Measurements from ENCODE around the gene PTP4A2.

The PTP4A2 gene

GRCh38 chr1:31976401-31976800 is 38.2 kb upstream of the PTP4A2 start:
- Histone ChIP-seq H3K27ac (ENCODE audit: low read length) (no peak overlapping the region), H3K27me3 (ENCODE audit: control insufficient read depth, insufficient read depth, low read length) (no peaks in the 10 kb centered on the region), H3K4me1 (ENCODE audit: control insufficient read depth, insufficient read depth, low read length) (peaks cover 2% of the 10 kb centered on the region; the same call in 1 of the 2 replicates), H3K36me3 (ENCODE audit: control insufficient read depth, insufficient read depth, low read length) (no peaks in the 10 kb centered on the region), H3K9me3 (ENCODE audit: control insufficient read depth, insufficient read depth, low read length) (no peaks in the 10 kb centered on the region), H3K4me3 (ENCODE audit: low read length) (no peak overlapping the region)
- WGBS (ENCODE audit: insufficient coverage, insufficient read length): no CpG with 5 or more reads among the region's 1 CpG
- no peak for DNase-seq (ENCODE audit: low read depth, low spot score)

- Histone ChIP-seq H3K4me1 (ENCODE audit: control insufficient read depth, insufficient read depth, low read length) (no peaks in the 10 kb centered on the region), H3K9me3 (ENCODE audit: control insufficient read depth, insufficient read depth, low read length) (no peaks in the 10 kb centered on the region), H3K27ac (ENCODE audit: low read length) (no peak overlapping the region), H3K4me3 (ENCODE audit: low read length) (no peak overlapping the region), H3K27me3 (ENCODE audit: control insufficient read depth, insufficient read depth, low read length) (no peaks in the 10 kb centered on the region), H3K36me3 (ENCODE audit: control insufficient read depth, insufficient read depth, low read length) (no peaks in the 10 kb centered on the region)
- WGBS (ENCODE audit: insufficient coverage, insufficient read length): no CpG with 5 or more reads among the region's 3 CpGs
- no peak for DNase-seq (ENCODE audit: low read depth, low spot score)
Observed at GRCh38 chr1:31970873-31971272, 32.7 kb upstream of the PTP4A2 start.

DNA sequence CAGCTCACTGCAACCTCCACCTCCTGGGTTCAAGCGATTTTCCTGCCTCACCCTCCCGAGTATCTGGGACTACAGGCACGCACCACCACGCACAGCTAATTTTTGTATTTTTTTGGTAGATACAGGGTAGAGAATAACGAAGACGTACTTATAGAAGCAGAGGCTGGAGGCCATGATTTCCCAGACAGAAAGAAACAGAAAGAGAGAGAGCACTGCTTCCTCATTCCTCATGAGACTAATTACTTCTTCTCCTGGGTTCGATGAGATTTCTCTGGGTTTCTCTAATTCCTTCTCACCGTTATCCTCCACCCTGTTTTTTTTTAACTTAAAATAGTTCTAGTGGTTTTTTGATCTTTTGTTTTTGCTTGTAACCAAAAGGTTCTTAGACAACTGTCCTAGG is 23.4 kb upstream of the PTP4A2 start:
- DNase-seq (ENCODE audit: low read depth, low spot score): no peak
- Histone ChIP-seq H3K27ac (ENCODE audit: low read length) (no peak overlapping the region), H3K36me3 (ENCODE audit: control insufficient read depth, insufficient read depth, low read length) (no peaks in the 10 kb centered on the region), H3K4me3 (ENCODE audit: low read length) (no peak overlapping the region), H3K9me3 (ENCODE audit: control insufficient read depth, insufficient read depth, low read length) (no peaks in the 10 kb centered on the region), H3K27me3 (ENCODE audit: control insufficient read depth, insufficient read depth, low read length) (no peaks in the 10 kb centered on the region), H3K4me1 (ENCODE audit: control insufficient read depth, insufficient read depth, low read length) (no peaks in the 10 kb centered on the region)
- WGBS (ENCODE audit: insufficient coverage, insufficient read length): no CpG with 5 or more reads among the region's 8 CpGs

DNA sequence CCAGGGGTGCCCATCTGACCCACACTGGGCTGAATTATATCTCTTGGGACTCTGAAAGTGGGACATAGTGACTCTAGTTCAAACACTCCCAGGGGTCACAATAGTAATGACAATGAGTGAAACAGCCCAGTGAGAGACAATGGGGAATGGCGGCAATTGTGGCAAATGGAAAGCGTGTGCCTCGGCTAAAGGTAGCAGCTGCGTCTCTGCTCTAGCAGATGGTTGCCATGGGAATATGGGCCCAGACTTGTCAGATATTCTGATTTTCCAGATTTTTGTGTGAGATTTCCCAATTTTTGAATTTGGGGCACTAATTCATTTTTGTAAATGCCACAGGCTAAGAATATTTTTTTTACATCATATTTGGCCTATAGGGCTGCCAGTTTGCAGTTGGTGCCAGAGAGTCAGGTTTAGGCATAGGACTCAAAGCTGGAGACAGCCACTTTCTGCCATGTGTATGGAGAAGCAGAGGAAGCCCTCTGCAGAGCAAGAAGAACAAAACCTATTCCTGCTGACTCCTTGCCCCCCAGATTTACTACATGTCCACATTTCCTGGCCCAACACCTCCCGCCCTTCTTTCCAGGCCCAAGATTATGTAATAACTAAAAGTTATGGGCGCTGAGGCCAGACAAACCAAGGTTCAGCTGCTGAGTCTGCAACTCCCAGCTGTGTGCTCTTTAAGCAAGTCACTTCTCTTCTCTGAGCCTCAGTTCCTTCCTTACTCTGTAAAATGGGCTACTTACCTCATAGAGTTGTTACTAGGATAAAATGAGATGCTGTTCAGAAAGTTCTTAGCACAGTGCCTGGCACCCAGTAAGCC is 21.6 kb upstream of the PTP4A2 start:
- H3K4me3 ChIP-seq (ENCODE audit: low read length): no peak overlapping the region
- no peaks in the 10 kb centered on the region for H3K4me1 ChIP-seq (ENCODE audit: control insufficient read depth, insufficient read depth, low read length)
- H3K9me3 ChIP-seq (ENCODE audit: control insufficient read depth, insufficient read depth, low read length): no peaks in the 10 kb centered on the region
- H3K27me3 ChIP-seq (ENCODE audit: control insufficient read depth, insufficient read depth, low read length): no peaks in the 10 kb centered on the region
- WGBS (ENCODE audit: insufficient coverage, insufficient read length): no CpG with 5 or more reads among the region's 6 CpGs
- no peak overlapping the region for H3K27ac ChIP-seq (ENCODE audit: low read length)
- H3K36me3 ChIP-seq (ENCODE audit: control insufficient read depth, insufficient read depth, low read length): no peaks in the 10 kb centered on the region
- no peak for DNase-seq (ENCODE audit: low read depth, low spot score)

GRCh38 chr1:31957701-31958674 is 19.8 kb upstream of the PTP4A2 start:
- no CpG with 5 or more reads among the region's 9 CpGs for WGBS (ENCODE audit: insufficient coverage, insufficient read length)
- Histone ChIP-seq H3K9me3 (ENCODE audit: control insufficient read depth, insufficient read depth, low read length) (no peaks in the 10 kb centered on the region), H3K4me1 (ENCODE audit: control insufficient read depth, insufficient read depth, low read length) (no peaks in the 10 kb centered on the region), H3K36me3 (ENCODE audit: control insufficient read depth, insufficient read depth, low read length) (no peaks in the 10 kb centered on the region), H3K27ac (ENCODE audit: low read length) (no peak overlapping the region), H3K4me3 (ENCODE audit: low read length) (no peak overlapping the region), H3K27me3 (ENCODE audit: control insufficient read depth, insufficient read depth, low read length) (no peaks in the 10 kb centered on the region)
- DNase-seq (ENCODE audit: low read depth, low spot score): no peak

DNA sequence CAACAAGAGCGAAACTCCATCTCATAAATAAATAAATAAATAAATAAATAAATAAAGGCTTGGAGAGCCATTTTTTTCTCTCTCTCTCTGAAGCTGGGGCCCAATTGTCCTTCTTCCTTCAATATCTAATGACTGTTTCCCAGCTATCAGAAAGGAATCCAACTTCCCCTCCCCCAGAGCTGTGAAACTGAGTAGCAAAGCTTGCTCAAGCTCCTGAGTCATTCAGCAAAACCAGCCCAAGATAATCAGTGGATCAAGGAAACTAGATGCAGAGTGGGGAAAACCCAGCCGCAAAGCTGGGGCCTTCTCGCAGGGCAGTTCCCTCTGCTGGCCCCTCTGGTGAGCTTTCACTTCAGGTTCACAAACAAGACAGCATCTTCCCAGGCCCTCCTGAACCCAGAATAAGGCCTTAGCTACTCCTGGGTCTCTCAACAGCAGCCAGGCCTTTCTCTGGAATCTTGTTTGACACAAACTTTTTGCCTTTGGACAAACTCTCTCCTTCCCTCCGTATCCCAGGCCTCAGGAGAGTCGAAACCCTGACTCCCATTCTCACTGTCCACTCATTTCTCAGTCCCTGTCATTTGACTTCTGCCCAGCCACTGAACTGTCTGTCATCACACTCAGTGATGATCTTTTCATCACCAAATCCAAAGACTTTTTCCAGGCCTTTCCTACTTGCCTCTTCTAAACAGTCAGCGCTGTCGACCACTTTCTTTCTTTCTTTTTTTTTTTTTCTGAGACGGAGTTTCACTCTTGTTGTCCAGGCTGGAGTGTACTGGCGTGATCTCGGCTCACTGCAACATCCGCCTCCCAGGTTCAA is 18.0 kb upstream of the PTP4A2 start:
- H3K27me3 ChIP-seq (ENCODE audit: control insufficient read depth, insufficient read depth, low read length): no peaks in the 10 kb centered on the region
- DNase-seq (ENCODE audit: low read depth, low spot score): no peak
- H3K4me1 ChIP-seq (ENCODE audit: control insufficient read depth, insufficient read depth, low read length): no peaks in the 10 kb centered on the region
- H3K4me3 ChIP-seq (ENCODE audit: low read length): no peak overlapping the region
- H3K27ac ChIP-seq (ENCODE audit: low read length): no peak overlapping the region
- WGBS (ENCODE audit: insufficient coverage, insufficient read length): no CpG with 5 or more reads among the region's 11 CpGs
- H3K9me3 ChIP-seq (ENCODE audit: control insufficient read depth, insufficient read depth, low read length): no peaks in the 10 kb centered on the region
- no peaks in the 10 kb centered on the region for H3K36me3 ChIP-seq (ENCODE audit: control insufficient read depth, insufficient read depth, low read length)

GRCh38 chr1:31954607-31955283 is 16.6 kb upstream of the PTP4A2 start:
- Histone ChIP-seq H3K4me3 (ENCODE audit: low read length) (no peak overlapping the region), H3K4me1 (ENCODE audit: control insufficient read depth, insufficient read depth, low read length) (no peaks in the 10 kb centered on the region), H3K9me3 (ENCODE audit: control insufficient read depth, insufficient read depth, low read length) (no peaks in the 10 kb centered on the region), H3K27me3 (ENCODE audit: control insufficient read depth, insufficient read depth, low read length) (no peaks in the 10 kb centered on the region), H3K27ac (ENCODE audit: low read length) (no peak overlapping the region), H3K36me3 (ENCODE audit: control insufficient read depth, insufficient read depth, low read length) (no peaks in the 10 kb centered on the region)
- WGBS (ENCODE audit: insufficient coverage, insufficient read length): no CpG with 5 or more reads among the region's 6 CpGs
- no peak for DNase-seq (ENCODE audit: low read depth, low spot score)

- H3K4me3 ChIP-seq (ENCODE audit: low read length): no peak overlapping the region
- H3K36me3 ChIP-seq (ENCODE audit: control insufficient read depth, insufficient read depth, low read length): no peaks in the 10 kb centered on the region
- no CpG with 5 or more reads among the region's 2 CpGs for WGBS (ENCODE audit: insufficient coverage, insufficient read length)
- H3K27me3 ChIP-seq (ENCODE audit: control insufficient read depth, insufficient read depth, low read length): no peaks in the 10 kb centered on the region
- DNase-seq (ENCODE audit: low read depth, low spot score): no peak
- no peaks in the 10 kb centered on the region for H3K4me1 ChIP-seq (ENCODE audit: control insufficient read depth, insufficient read depth, low read length)
- no peaks in the 10 kb centered on the region for H3K9me3 ChIP-seq (ENCODE audit: control insufficient read depth, insufficient read depth, low read length)
- no peak overlapping the region for H3K27ac ChIP-seq (ENCODE audit: low read length)
Observed at GRCh38 chr1:31952825-31953220, 14.7 kb upstream of the PTP4A2 start.

DNA sequence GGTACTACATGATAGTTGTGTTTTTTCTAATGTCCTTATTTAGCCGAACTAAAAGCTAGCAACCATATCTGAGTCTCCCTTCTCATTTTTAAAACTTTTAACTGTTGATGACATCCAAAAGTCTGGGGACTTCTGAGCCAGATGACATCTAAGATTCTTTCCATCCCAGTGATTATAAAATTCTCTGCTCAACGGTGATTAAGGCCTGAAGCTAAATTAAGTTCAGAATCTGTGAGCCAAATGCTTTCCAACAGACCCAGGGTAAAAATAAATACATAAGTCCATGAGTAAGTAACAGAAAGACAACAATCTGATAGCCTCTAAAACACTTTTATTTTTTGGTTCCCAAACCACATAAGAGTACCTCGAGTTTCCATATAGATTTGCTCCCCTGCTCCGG is 13.1 kb upstream of the PTP4A2 start:
- Histone ChIP-seq H3K36me3 (ENCODE audit: control insufficient read depth, insufficient read depth, low read length) (no peaks in the 10 kb centered on the region), H3K27me3 (ENCODE audit: control insufficient read depth, insufficient read depth, low read length) (no peaks in the 10 kb centered on the region), H3K27ac (ENCODE audit: low read length) (no peak overlapping the region), H3K9me3 (ENCODE audit: control insufficient read depth, insufficient read depth, low read length) (no peaks in the 10 kb centered on the region), H3K4me1 (ENCODE audit: control insufficient read depth, insufficient read depth, low read length) (no peaks in the 10 kb centered on the region), H3K4me3 (ENCODE audit: low read length) (no peak overlapping the region)
- WGBS (ENCODE audit: insufficient coverage, insufficient read length): no CpG with 5 or more reads among the region's 4 CpGs
- DNase-seq (ENCODE audit: low read depth, low spot score): no peak
